ENCODE results near the gene VKORC1.

- no peak for TF ChIP-seq POLR2A (IDR thresholded peaks at IDR 0.05; ENCODE audit: low read length)
- no peak for TF ChIP-seq GATA1 (IDR thresholded peaks at IDR 0.05; ENCODE audit: low read depth, low read length)
Measured at GRCh38 chr16:31085873-31086628, 8.5 kb downstream of the VKORC1 start.

Data from erythroblast (primary cell).